HepG2 (cell line): ENCODE results near the gene CCDC69. TPM values are rescaled to one million over a fixed set of nuclear protein-coding genes. Genes with fewer than 3 reads are reported as not detected.

ENCODE experiments used
- FOXK1 ChIP-seq: sonication (generic); formaldehyde crosslinking; IDR thresholded peaks from 2 replicates; pipeline ENCODE4 v1.4.0; 2020; ENCODE audit warnings: low read depth, missing genetic modification reagents, borderline replicate concordance
- HOXD1 ChIP-seq: sonication (generic); formaldehyde crosslinking; IDR thresholded peaks from 2 replicates; pipeline ENCODE4 v1.5.0; 2020; ENCODE audit warnings: missing genetic modification reagents
- THAP9 ChIP-seq: sonication (generic); formaldehyde crosslinking; IDR thresholded peaks from 2 replicates; pipeline ENCODE4; 2020; ENCODE audit warnings: missing genetic modification reagents, mild to moderate bottlenecking, borderline replicate concordance
- ZIK1 ChIP-seq: sonication (generic); formaldehyde crosslinking; IDR thresholded peaks from 2 replicates; pipeline ENCODE4 v1.5.0; 2020; ENCODE audit warnings: mild to moderate bottlenecking, low read depth, missing genetic modification reagents, borderline replicate concordance
- ZNF235 ChIP-seq: sonication (generic); formaldehyde crosslinking; IDR thresholded peaks from 2 replicates; pipeline ENCODE4 v1.8.1; 2023; ENCODE audit warnings: mild to moderate bottlenecking, missing genetic modification reagents, borderline replicate concordance
- ZNF331 ChIP-seq: sonication (generic); formaldehyde crosslinking; IDR thresholded peaks from 2 replicates; pipeline ENCODE4 v1.4.0; 2020; ENCODE audit warnings: missing genetic modification reagents
- ZNF512B ChIP-seq: sonication (generic); formaldehyde crosslinking; IDR thresholded peaks from 2 replicates; pipeline ENCODE4 v1.5.1; 2020; ENCODE audit warnings: missing genetic modification reagents, mild to moderate bottlenecking, borderline replicate concordance
- ZNF513 ChIP-seq: sonication (generic); formaldehyde crosslinking; conservative IDR thresholded peaks from 2 replicates; pipeline ENCODE4 v1.5.0; 2020; ENCODE audit warnings: missing genetic modification reagents
- ZNF564 ChIP-seq: sonication (generic); formaldehyde crosslinking; IDR thresholded peaks from 2 replicates; pipeline ENCODE4 v1.8.1; 2023; ENCODE audit warnings: mild to moderate bottlenecking, missing genetic modification reagents
- ZNF766 ChIP-seq: sonication (generic); formaldehyde crosslinking; IDR thresholded peaks from 2 replicates; pipeline ENCODE4 v1.5.0; 2020; ENCODE audit warnings: missing genetic modification reagents, borderline replicate concordance
- ZNF788 ChIP-seq: sonication (generic); formaldehyde crosslinking; IDR thresholded peaks from 2 replicates; pipeline ENCODE4 v1.5.0; 2020; ENCODE audit warnings: mild to moderate bottlenecking, missing genetic modification reagents, borderline replicate concordance
- polyA plus RNA-seq, 8 experiments: library from polyadenylated mRNA; depleted of rRNA in 3 of 8; stranded (reverse) in 7 of 8; unstranded in 1 of 8; fragments of >200 nt; fragmentation: Illumina TruSeq in 4 of 8; extraction: Trizol in 4 of 8; gene quantifications; 2 replicates each; pipeline versions ENCODE4 v1.2.1 to v1.2.3, GENCODE V29; 2011 to 2016; ENCODE audit warnings: low read depth in 4 of 8, missing spikeins in 1 of 8, mixed read lengths in 1 of 8; ENCODE audit not compliant: insufficient read depth in 1 of 8
- total RNA-seq, 5 experiments: library from RNA; depleted of rRNA; stranded (reverse); fragments of >200 nt; fragmentation: Illumina TruSeq; extraction: Trizol; gene quantifications; 2 replicates each; pipeline ENCODE4 v1.2.3, GENCODE V29; 2016; ENCODE audit warnings: low read depth in 1 of 5
- TF ChIP-seq, protein P1 (sequence below): sonication (generic); formaldehyde crosslinking; IDR thresholded peaks from 2 replicates; pipeline ENCODE4 v1.8.0; 2022; ENCODE audit warnings: mild to moderate bottlenecking, missing genetic modification reagents; ENCODE audit not compliant: insufficient replicate concordance
- TF ChIP-seq, protein P2 (sequence below): IDR thresholded peaks from 2 replicates; pipeline ENCODE4 v1.6.1; 2016; ENCODE audit warnings: low read depth, missing genetic modification reagents, missing compliant biosample characterization

CCDC69 gene
- total and polyA plus RNA-seq, 2 of the 13 experiments (the other 11 are each of a cell fraction or from before 2014, with no cell fraction given): 12.2 to 45.2 TPM

GRCh38 chr5:151155775-151156506 lies 68.0 kb downstream of the CCDC69 start (continued):
- TF ChIP-seq HOXD1 (CRISPR knock-in tag) (no peak), ZIK1 (CRISPR knock-in tag) (no peak), ZNF513 (CRISPR knock-in tag) (no peak), FOXK1 (no peak), ZNF766 (CRISPR knock-in tag) (no peak), ZNF331 (CRISPR knock-in tag) (no peak), THAP9 (CRISPR knock-in tag) (peak; percentile 39; the same call in 1 of the 2 replicates), ZNF564 (CRISPR knock-in tag) (no peak), ZNF512B (CRISPR knock-in tag) (no peak), ZNF788 (CRISPR knock-in tag) (peak; percentile 48; the same call in 1 of the 2 replicates), ZNF235 (CRISPR knock-in tag) (no peak)
- TF ChIP-seq, protein P1, sequence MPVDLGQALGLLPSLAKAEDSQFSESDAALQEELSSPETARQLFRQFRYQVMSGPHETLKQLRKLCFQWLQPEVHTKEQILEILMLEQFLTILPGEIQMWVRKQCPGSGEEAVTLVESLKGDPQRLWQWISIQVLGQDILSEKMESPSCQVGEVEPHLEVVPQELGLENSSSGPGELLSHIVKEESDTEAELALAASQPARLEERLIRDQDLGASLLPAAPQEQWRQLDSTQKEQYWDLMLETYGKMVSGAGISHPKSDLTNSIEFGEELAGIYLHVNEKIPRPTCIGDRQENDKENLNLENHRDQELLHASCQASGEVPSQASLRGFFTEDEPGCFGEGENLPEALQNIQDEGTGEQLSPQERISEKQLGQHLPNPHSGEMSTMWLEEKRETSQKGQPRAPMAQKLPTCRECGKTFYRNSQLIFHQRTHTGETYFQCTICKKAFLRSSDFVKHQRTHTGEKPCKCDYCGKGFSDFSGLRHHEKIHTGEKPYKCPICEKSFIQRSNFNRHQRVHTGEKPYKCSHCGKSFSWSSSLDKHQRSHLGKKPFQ (CRISPR knock-in tag): no peak
- TF ChIP-seq, protein P2, sequence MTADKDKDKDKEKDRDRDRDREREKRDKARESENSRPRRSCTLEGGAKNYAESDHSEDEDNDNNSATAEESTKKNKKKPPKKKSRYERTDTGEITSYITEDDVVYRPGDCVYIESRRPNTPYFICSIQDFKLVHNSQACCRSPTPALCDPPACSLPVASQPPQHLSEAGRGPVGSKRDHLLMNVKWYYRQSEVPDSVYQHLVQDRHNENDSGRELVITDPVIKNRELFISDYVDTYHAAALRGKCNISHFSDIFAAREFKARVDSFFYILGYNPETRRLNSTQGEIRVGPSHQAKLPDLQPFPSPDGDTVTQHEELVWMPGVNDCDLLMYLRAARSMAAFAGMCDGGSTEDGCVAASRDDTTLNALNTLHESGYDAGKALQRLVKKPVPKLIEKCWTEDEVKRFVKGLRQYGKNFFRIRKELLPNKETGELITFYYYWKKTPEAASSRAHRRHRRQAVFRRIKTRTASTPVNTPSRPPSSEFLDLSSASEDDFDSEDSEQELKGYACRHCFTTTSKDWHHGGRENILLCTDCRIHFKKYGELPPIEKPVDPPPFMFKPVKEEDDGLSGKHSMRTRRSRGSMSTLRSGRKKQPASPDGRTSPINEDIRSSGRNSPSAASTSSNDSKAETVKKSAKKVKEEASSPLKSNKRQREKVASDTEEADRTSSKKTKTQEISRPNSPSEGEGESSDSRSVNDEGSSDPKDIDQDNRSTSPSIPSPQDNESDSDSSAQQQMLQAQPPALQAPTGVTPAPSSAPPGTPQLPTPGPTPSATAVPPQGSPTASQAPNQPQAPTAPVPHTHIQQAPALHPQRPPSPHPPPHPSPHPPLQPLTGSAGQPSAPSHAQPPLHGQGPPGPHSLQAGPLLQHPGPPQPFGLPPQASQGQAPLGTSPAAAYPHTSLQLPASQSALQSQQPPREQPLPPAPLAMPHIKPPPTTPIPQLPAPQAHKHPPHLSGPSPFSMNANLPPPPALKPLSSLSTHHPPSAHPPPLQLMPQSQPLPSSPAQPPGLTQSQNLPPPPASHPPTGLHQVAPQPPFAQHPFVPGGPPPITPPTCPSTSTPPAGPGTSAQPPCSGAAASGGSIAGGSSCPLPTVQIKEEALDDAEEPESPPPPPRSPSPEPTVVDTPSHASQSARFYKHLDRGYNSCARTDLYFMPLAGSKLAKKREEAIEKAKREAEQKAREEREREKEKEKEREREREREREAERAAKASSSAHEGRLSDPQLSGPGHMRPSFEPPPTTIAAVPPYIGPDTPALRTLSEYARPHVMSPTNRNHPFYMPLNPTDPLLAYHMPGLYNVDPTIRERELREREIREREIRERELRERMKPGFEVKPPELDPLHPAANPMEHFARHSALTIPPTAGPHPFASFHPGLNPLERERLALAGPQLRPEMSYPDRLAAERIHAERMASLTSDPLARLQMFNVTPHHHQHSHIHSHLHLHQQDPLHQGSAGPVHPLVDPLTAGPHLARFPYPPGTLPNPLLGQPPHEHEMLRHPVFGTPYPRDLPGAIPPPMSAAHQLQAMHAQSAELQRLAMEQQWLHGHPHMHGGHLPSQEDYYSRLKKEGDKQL (CRISPR knock-in tag): no peak
